ENCODE measurements around the gene NEK9. TPM values are rescaled to one million over a fixed set of nuclear protein-coding genes. Genes with fewer than 3 reads are reported as not detected.
A peak's percentile ranks its signal among the peaks of the same experiment; 100 is the strongest.

NEK9 gene
- total and polyA plus RNA-seq, 9 of the 15 experiments (the other 6 are each of a cell fraction or from before 2014, with no cell fraction given) = 2.8 to 39.6 (median 19.8) TPM

- TF ChIP-seq RREB1 (CRISPR knock-in tag; IDR thresholded peaks at IDR 0.05) (peak; percentile 70; the same call in 1 of the 2 replicates), ADNP (tag; IDR thresholded peaks at IDR 0.05) (no peak), MYC (IDR thresholded peaks at IDR 0.05; ENCODE audit: low read depth, low read length) (peak; percentile 38; the same call in 1 of the 2 replicates), MYC (CRISPR knock-in tag; IDR thresholded peaks at IDR 0.05; ENCODE audit: borderline replicate concordance, low read depth) (peak; percentile 65; the same call in 1 of the 2 replicates), SAFB2 (IDR thresholded peaks at IDR 0.05; ENCODE audit: borderline replicate concordance, low read depth, low read length, severe bottlenecking) (no peak), ZNF24 (IDR thresholded peaks at IDR 0.05) (no peak), ZNF830 (CRISPR knock-in tag; IDR thresholded peaks at IDR 0.05) (no peak), CXXC5 (CRISPR knock-in tag; IDR thresholded peaks at IDR 0.05) (peak; percentile 74), TFAM (CRISPR knock-in tag; conservative IDR thresholded peaks at IDR 0.05) (no peak), EP400 (IDR thresholded peaks at IDR 0.05) (peak; percentile 82), ZSCAN29 (IDR thresholded peaks at IDR 0.05) (no peak)
- TF ChIP-seq, protein P1, sequence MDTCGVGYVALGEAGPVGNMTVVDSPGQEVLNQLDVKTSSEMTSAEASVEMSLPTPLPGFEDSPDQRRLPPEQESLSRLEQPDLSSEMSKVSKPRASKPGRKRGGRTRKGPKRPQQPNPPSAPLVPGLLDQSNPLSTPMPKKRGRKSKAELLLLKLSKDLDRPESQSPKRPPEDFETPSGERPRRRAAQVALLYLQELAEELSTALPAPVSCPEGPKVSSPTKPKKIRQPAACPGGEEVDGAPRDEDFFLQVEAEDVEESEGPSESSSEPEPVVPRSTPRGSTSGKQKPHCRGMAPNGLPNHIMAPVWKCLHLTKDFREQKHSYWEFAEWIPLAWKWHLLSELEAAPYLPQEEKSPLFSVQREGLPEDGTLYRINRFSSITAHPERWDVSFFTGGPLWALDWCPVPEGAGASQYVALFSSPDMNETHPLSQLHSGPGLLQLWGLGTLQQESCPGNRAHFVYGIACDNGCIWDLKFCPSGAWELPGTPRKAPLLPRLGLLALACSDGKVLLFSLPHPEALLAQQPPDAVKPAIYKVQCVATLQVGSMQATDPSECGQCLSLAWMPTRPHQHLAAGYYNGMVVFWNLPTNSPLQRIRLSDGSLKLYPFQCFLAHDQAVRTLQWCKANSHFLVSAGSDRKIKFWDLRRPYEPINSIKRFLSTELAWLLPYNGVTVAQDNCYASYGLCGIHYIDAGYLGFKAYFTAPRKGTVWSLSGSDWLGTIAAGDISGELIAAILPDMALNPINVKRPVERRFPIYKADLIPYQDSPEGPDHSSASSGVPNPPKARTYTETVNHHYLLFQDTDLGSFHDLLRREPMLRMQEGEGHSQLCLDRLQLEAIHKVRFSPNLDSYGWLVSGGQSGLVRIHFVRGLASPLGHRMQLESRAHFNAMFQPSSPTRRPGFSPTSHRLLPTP (IDR thresholded peaks at IDR 0.05; ENCODE audit: borderline replicate concordance, extremely low read depth, insufficient read length) = no peak
- TF ChIP-seq, protein P2, sequence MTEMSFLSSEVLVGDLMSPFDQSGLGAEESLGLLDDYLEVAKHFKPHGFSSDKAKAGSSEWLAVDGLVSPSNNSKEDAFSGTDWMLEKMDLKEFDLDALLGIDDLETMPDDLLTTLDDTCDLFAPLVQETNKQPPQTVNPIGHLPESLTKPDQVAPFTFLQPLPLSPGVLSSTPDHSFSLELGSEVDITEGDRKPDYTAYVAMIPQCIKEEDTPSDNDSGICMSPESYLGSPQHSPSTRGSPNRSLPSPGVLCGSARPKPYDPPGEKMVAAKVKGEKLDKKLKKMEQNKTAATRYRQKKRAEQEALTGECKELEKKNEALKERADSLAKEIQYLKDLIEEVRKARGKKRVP (CRISPR knock-in tag; IDR thresholded peaks at IDR 0.05) = no peak
- TF ChIP-seq, protein P3, sequence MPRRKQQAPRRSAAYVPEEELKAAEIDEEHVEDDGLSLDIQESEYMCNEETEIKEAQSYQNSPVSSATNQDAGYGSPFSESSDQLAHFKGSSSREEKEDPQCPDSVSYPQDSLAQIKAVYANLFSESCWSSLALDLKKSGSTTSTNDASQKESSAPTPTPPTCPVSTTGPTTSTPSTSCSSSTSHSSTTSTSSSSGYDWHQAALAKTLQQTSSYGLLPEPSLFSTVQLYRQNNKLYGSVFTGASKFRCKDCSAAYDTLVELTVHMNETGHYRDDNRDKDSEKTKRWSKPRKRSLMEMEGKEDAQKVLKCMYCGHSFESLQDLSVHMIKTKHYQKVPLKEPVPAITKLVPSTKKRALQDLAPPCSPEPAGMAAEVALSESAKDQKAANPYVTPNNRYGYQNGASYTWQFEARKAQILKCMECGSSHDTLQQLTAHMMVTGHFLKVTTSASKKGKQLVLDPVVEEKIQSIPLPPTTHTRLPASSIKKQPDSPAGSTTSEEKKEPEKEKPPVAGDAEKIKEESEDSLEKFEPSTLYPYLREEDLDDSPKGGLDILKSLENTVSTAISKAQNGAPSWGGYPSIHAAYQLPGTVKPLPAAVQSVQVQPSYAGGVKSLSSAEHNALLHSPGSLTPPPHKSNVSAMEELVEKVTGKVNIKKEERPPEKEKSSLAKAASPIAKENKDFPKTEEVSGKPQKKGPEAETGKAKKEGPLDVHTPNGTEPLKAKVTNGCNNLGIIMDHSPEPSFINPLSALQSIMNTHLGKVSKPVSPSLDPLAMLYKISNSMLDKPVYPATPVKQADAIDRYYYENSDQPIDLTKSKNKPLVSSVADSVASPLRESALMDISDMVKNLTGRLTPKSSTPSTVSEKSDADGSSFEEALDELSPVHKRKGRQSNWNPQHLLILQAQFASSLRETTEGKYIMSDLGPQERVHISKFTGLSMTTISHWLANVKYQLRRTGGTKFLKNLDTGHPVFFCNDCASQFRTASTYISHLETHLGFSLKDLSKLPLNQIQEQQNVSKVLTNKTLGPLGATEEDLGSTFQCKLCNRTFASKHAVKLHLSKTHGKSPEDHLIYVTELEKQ (CRISPR knock-in tag; IDR thresholded peaks at IDR 0.05) = no peak
Measured at GRCh38 chr14:75126679-75127473, at the start of gene NEK9 (continued).
